ENCODE measurements around the gene NDUFB6.

- TF ChIP-seq POLR2A (IDR thresholded peaks at IDR 0.05; ENCODE audit: low read length) (no peak), NFE2L2 (conservative IDR thresholded peaks at IDR 0.05; ENCODE audit: low read length) (no peak), ESRRA (IDR thresholded peaks at IDR 0.05; ENCODE audit: borderline replicate concordance, low read length) (no peak), EP300 (IDR thresholded peaks at IDR 0.05) (no peak), PBX3 (IDR thresholded peaks at IDR 0.05) (no peak)
- TF ChIP-seq, protein P1, sequence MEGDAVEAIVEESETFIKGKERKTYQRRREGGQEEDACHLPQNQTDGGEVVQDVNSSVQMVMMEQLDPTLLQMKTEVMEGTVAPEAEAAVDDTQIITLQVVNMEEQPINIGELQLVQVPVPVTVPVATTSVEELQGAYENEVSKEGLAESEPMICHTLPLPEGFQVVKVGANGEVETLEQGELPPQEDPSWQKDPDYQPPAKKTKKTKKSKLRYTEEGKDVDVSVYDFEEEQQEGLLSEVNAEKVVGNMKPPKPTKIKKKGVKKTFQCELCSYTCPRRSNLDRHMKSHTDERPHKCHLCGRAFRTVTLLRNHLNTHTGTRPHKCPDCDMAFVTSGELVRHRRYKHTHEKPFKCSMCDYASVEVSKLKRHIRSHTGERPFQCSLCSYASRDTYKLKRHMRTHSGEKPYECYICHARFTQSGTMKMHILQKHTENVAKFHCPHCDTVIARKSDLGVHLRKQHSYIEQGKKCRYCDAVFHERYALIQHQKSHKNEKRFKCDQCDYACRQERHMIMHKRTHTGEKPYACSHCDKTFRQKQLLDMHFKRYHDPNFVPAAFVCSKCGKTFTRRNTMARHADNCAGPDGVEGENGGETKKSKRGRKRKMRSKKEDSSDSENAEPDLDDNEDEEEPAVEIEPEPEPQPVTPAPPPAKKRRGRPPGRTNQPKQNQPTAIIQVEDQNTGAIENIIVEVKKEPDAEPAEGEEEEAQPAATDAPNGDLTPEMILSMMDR (IDR thresholded peaks at IDR 0.05) = no peak
Measured at GRCh38 chr9:32550150-32550561, 22.8 kb downstream of the NDUFB6 start.

Measured in A549 (cell line).